Vagina (tissue), 2 donors: ENCODE measurements around the gene ZNF296.

Source experiments
- CTCF ChIP-seq, 3 experiments: fragments of 450-650 bp in 2 of 3; fragments of 200-600 bp in 1 of 3; sonication (generic) in 1 of 3; IDR thresholded peaks; one replicate each; pipeline ENCODE4 v1.5.1; 2017 to 2019; ENCODE audit warnings: antibody characterized with exemption in 3 of 3, mild to moderate bottlenecking in 2 of 3, moderate library complexity in 2 of 3
- POLR2A ChIP-seq, 2 donors: fragments of 450-650 bp; IDR thresholded peaks; one replicate each; pipeline ENCODE4 v1.6.1; 2017; ENCODE audit warnings: antibody characterized with exemption in 2 of 2, mild to moderate bottlenecking in 2 of 2, moderate library complexity in 2 of 2
- POLR2AphosphoS5 ChIP-seq, 2 donors: sonication (generic); formaldehyde crosslinking; IDR thresholded peaks; one replicate each; pipeline ENCODE4 v1.9.0; 2017; ENCODE audit warnings: antibody characterized with exemption in 2 of 2, mild to moderate bottlenecking in 2 of 2, low read depth in 1 of 2; ENCODE audit not compliant: insufficient read depth in 1 of 2

- TF ChIP-seq POLR2AphosphoS5 (IDR thresholded peaks at IDR 0.05; ENCODE audit: insufficient read depth in 1 of 2, low read depth in 1 of 2) (no peak), CTCF (IDR thresholded peaks at IDR 0.05) (no peak), POLR2A (IDR thresholded peaks at IDR 0.05) (no peak)
These were observed 36.0 kb upstream of the ZNF296 start for GRCh38 chr19:45112111-45112827.
